DND-41 (cell line): ENCODE data around the gene NOS2.

Experiments
- ATAC-seq: fragments of 200-7000 bp; cut with Tn5 transposase; 3 replicates; pipeline ENCODE4 v1.9.1; 2021; ENCODE audit warnings: low read depth; ENCODE audit not compliant: insufficient read depth
- DNase-seq: peaks from one replicate; pipeline ENCODE4 v3.0.0-alpha.2; 2020
- H2AFZ ChIP-seq: 2 replicates; pipeline ENCODE4 v1.6.0; 2012; ENCODE audit warnings: low read depth, low read length
- H3K27ac ChIP-seq: 2 replicates; pipeline ENCODE4 v1.5.1; 2012; ENCODE audit warnings: low read length, inconsistent platforms
- H3K27me3 ChIP-seq: fragments of 200-600 bp; sonication (generic); 2 replicates; pipeline ENCODE4 v1.6.0; 2012; ENCODE audit warnings: low read length, mild to moderate bottlenecking, inconsistent platforms; ENCODE audit not compliant: insufficient read depth, poor library complexity
- H3K36me3 ChIP-seq: 2 replicates; pipeline ENCODE4 v1.5.1; 2012; ENCODE audit warnings: low read length, inconsistent platforms; ENCODE audit not compliant: insufficient read depth
- H3K4me1 ChIP-seq: 2 replicates; pipeline ENCODE4 v1.5.1; 2012; ENCODE audit warnings: mild to moderate bottlenecking, low read length; ENCODE audit not compliant: insufficient read depth
- H3K4me2 ChIP-seq: 2 replicates; pipeline ENCODE4 v1.6.0; 2012; ENCODE audit warnings: mild to moderate bottlenecking, moderate library complexity, low read length, inconsistent platforms; ENCODE audit not compliant: insufficient read depth
- H3K4me3 ChIP-seq, 2 experiments: fragments of 200-600 bp in 1 of 2; shearing (Covaris generic) in 1 of 2; 2 replicates each; pipeline ENCODE4 v1.5.1; 2012 to 2016; ENCODE audit warnings: inconsistent platforms in 2 of 2, low read length in 2 of 2, mild to moderate bottlenecking in 2 of 2, low read depth in 1 of 2, moderate library complexity in 1 of 2
- H3K79me2 ChIP-seq: 2 replicates; pipeline ENCODE4 v1.6.0; 2012; ENCODE audit warnings: low read length, inconsistent platforms; ENCODE audit not compliant: insufficient read depth
- H3K9ac ChIP-seq: 2 replicates; pipeline ENCODE4 v1.6.0; 2012; ENCODE audit warnings: low read depth, mild to moderate bottlenecking, inconsistent platforms, low read length, moderate library complexity
- H3K9me3 ChIP-seq: 2 replicates; pipeline ENCODE4 v1.5.1; 2012; ENCODE audit warnings: low read length, moderate library complexity, mild to moderate bottlenecking, inconsistent platforms; ENCODE audit not compliant: insufficient read depth, severe bottlenecking
- H4K20me1 ChIP-seq: 2 replicates; pipeline ENCODE4 v1.6.0; 2012; ENCODE audit warnings: low read length; ENCODE audit not compliant: insufficient read depth
- EZH2 ChIP-seq: IDR thresholded peaks from 3 replicates; pipeline ENCODE4 v1.6.1; 2012; ENCODE audit warnings: borderline replicate concordance, low read depth, mild to moderate bottlenecking, moderate library complexity, low read length, inconsistent platforms; ENCODE audit not compliant: severe bottlenecking
- TF ChIP-seq, protein P1 (sequence below): IDR thresholded peaks from 2 replicates; pipeline ENCODE4 v1.5.1; 2012; ENCODE audit warnings: borderline replicate concordance, low read length, moderate library complexity, mild to moderate bottlenecking; ENCODE audit not compliant: poor library complexity, severe bottlenecking; ENCODE audit errors: extremely low read depth

NOS2 gene

DNA sequence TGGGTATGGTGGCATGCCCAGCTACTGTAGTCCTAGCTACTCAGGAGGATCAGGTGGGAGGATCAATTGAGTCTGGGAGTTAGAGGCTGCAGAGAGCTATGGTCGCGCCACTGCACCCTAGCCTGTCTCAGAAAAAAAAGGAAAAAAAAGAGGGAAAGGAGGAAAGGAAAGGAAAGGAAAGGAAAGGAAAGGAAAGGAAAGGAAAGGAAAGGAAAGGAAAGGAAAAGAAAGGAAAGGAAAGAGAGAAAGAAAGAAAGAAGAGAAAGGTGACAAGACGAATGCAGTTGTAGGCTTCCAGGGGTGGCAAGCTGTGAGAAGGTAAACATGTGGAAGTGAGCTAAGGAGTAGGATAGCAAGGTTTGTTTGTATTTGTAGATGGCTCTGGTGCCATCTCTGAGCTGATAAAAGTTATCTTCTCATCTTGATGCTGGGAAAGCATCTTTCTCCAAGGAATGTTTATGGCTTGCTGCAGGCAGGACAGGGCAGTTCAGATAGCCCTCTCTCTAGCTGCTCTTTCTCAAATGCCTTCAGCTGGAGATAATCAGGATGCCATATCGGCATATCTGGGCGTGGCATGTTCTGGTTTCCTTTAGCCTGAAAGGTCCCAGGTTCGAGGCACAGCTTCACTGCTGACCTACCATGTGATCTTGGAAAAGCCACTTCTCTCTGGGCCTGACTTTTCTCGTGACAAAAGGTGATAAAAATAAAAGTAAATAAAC lies 2.8 kb upstream of the NOS2 start:
- no peaks in the 10 kb centered on the region for H3K79me2 ChIP-seq
- H3K36me3 ChIP-seq: no peaks in the 10 kb centered on the region
- no peaks in the 10 kb centered on the region for H3K27me3 ChIP-seq
- H4K20me1 ChIP-seq: no peaks in the 10 kb centered on the region
- H3K9ac ChIP-seq: no peak overlapping the region
- TF ChIP-seq, protein P1, sequence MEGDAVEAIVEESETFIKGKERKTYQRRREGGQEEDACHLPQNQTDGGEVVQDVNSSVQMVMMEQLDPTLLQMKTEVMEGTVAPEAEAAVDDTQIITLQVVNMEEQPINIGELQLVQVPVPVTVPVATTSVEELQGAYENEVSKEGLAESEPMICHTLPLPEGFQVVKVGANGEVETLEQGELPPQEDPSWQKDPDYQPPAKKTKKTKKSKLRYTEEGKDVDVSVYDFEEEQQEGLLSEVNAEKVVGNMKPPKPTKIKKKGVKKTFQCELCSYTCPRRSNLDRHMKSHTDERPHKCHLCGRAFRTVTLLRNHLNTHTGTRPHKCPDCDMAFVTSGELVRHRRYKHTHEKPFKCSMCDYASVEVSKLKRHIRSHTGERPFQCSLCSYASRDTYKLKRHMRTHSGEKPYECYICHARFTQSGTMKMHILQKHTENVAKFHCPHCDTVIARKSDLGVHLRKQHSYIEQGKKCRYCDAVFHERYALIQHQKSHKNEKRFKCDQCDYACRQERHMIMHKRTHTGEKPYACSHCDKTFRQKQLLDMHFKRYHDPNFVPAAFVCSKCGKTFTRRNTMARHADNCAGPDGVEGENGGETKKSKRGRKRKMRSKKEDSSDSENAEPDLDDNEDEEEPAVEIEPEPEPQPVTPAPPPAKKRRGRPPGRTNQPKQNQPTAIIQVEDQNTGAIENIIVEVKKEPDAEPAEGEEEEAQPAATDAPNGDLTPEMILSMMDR: no peak
- TF ChIP-seq EZH2: no peak
- no peaks in the 10 kb centered on the region for H3K9me3 ChIP-seq
- no peak overlapping the region for H2AFZ ChIP-seq
- H3K4me1 ChIP-seq: peaks cover 15% of the 10 kb centered on the region
- H3K27ac ChIP-seq: no peak overlapping the region
- no peak overlapping the region for H3K4me3 ChIP-seq
- ATAC-seq (no peak), DNase-seq (no peak)
- no peak overlapping the region for H3K4me2 ChIP-seq

DNA sequence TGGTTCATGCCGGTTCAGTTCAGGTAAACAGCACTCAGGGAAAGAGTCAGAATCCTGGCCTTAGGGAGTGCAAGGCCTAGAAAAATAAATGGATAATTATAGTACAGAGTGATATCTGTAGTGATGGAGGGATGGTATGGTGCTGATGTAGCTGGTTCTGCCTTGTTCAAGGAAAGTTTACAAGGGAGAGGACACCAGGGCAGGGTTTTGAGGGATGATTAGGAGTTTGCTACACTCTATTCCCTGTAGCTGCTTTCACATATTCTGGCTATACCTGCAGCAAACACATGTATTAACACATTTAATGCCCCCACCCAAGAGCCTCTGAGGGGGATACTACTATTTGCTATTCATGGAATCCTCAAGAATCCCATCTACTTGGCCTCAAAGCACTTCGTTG lies 1.7 kb upstream of the NOS2 start:
- Histone ChIP-seq H2AFZ (no peak overlapping the region), H3K4me3 (no peak overlapping the region), H3K27me3 (no peaks in the 10 kb centered on the region), H3K27ac (no peak overlapping the region), H3K9ac (no peak overlapping the region), H3K9me3 (no peaks in the 10 kb centered on the region), H3K4me1 (peaks cover 8% of the 10 kb centered on the region), H3K79me2 (no peaks in the 10 kb centered on the region), H3K4me2 (no peak overlapping the region), H4K20me1 (no peaks in the 10 kb centered on the region), H3K36me3 (no peaks in the 10 kb centered on the region)
- TF ChIP-seq EZH2: no peak
- TF ChIP-seq, protein P1: no peak
- DNase-seq: no peak
- ATAC-seq: no peak

DNA sequence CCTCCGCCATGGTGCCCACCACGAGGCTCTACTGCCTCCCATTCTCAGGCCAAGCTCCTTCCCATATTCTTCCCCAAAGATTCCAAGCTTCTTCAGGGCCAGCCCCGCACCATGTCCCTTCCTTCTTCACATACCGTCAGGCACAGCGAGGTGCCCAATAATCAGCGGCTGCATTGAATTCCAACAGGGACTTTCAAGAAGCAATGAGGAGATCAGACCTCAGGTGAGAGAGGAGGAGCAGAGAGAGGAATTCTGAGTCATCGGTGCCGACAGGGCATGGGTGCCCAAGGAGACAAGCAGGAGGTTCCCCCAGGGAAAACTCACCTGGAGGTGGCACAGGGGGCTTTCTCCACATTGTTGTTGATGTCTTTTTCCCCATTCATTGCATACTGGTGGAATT lies 2.0 kb downstream of the NOS2 start:
- H3K4me1 ChIP-seq: no peaks in the 10 kb centered on the region
- H3K4me3 ChIP-seq: no peak overlapping the region
- H3K4me2 ChIP-seq: no peak overlapping the region
- no peak for DNase-seq
- ATAC-seq: no peak
- no peak overlapping the region for H3K27ac ChIP-seq
- H3K36me3 ChIP-seq: no peaks in the 10 kb centered on the region
- no peaks in the 10 kb centered on the region for H3K9me3 ChIP-seq
- H3K27me3 ChIP-seq: no peaks in the 10 kb centered on the region
- H3K79me2 ChIP-seq: no peaks in the 10 kb centered on the region
- TF ChIP-seq, protein P1: no peak
- TF ChIP-seq EZH2: no peak
- H2AFZ ChIP-seq: no peak overlapping the region
- H3K9ac ChIP-seq: no peak overlapping the region
- H4K20me1 ChIP-seq: no peaks in the 10 kb centered on the region
